ENCODE results near the gene TOMT. TPM values are rescaled to one million over a fixed set of nuclear protein-coding genes. Genes with fewer than 3 reads are reported as not detected.

Gene TOMT
- total and polyA plus RNA-seq, 2 experiments from 2014 or later, result not detected

DNA sequence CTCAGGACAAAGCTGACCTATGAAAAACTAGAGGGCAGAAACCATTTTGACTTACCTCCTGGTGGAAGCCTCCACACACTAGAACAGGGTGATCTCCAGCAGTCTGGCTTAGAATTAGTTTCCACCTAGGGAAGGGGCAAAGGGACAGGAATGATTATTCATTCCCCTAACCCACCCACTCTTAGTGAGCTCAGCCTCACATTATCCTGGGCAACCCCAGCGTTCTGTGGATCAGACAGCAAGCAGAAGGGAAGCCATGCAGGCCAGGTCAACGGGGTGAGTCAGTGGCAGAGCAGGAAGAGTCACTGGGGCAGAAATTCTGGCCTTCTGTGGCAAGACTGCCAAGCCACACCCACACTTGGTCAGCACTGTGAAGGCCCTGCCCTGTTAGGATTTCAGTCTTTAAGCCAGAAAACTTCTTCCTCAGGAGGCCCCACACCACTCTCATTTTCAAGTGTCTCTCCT is 35.9 kb upstream of the TOMT start:
- Mint-ChIP-seq H3K36me3 (ENCODE audit: low read depth) (peaks cover 12% of the 10 kb centered on the region), H3K27me3 (ENCODE audit: insufficient read depth, low read depth, poor library complexity) (peaks cover 5% of the 10 kb centered on the region), H3K27ac (peak overlapping the region; percentile 74; the same call in 1 of the 2 replicates), H3K4me3 (no peak overlapping the region), H3K4me1 (peaks cover 32% of the 10 kb centered on the region), H3K9me3 (no peaks in the 10 kb centered on the region)
- TF ChIP-seq NANOG (IDR thresholded peaks at IDR 0.05; ENCODE audit: borderline replicate concordance), result no peak
- TF ChIP-seq, protein P1, sequence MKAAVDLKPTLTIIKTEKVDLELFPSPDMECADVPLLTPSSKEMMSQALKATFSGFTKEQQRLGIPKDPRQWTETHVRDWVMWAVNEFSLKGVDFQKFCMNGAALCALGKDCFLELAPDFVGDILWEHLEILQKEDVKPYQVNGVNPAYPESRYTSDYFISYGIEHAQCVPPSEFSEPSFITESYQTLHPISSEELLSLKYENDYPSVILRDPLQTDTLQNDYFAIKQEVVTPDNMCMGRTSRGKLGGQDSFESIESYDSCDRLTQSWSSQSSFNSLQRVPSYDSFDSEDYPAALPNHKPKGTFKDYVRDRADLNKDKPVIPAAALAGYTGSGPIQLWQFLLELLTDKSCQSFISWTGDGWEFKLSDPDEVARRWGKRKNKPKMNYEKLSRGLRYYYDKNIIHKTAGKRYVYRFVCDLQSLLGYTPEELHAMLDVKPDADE (IDR thresholded peaks at IDR 0.05), result no peak
- TF ChIP-seq ZNF331 (CRISPR knock-in tag; IDR thresholded peaks at IDR 0.05; ENCODE audit: low read depth), result no peak
- no peak for TF ChIP-seq EZH2phosphoT487 (IDR thresholded peaks at IDR 0.05; ENCODE audit: unreplicated experiment)
- no peak for TF ChIP-seq STAT1 (IDR thresholded peaks at IDR 0.05; ENCODE audit: unreplicated experiment)
- TF ChIP-seq, protein P2, sequence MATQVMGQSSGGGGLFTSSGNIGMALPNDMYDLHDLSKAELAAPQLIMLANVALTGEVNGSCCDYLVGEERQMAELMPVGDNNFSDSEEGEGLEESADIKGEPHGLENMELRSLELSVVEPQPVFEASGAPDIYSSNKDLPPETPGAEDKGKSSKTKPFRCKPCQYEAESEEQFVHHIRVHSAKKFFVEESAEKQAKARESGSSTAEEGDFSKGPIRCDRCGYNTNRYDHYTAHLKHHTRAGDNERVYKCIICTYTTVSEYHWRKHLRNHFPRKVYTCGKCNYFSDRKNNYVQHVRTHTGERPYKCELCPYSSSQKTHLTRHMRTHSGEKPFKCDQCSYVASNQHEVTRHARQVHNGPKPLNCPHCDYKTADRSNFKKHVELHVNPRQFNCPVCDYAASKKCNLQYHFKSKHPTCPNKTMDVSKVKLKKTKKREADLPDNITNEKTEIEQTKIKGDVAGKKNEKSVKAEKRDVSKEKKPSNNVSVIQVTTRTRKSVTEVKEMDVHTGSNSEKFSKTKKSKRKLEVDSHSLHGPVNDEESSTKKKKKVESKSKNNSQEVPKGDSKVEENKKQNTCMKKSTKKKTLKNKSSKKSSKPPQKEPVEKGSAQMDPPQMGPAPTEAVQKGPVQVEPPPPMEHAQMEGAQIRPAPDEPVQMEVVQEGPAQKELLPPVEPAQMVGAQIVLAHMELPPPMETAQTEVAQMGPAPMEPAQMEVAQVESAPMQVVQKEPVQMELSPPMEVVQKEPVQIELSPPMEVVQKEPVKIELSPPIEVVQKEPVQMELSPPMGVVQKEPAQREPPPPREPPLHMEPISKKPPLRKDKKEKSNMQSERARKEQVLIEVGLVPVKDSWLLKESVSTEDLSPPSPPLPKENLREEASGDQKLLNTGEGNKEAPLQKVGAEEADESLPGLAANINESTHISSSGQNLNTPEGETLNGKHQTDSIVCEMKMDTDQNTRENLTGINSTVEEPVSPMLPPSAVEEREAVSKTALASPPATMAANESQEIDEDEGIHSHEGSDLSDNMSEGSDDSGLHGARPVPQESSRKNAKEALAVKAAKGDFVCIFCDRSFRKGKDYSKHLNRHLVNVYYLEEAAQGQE (IDR thresholded peaks at IDR 0.05; ENCODE audit: unreplicated experiment), result no peak
- TF ChIP-seq POLR2AphosphoS5 (IDR thresholded peaks at IDR 0.05; ENCODE audit: low read depth), result no peak
- TF ChIP-seq, protein P3, sequence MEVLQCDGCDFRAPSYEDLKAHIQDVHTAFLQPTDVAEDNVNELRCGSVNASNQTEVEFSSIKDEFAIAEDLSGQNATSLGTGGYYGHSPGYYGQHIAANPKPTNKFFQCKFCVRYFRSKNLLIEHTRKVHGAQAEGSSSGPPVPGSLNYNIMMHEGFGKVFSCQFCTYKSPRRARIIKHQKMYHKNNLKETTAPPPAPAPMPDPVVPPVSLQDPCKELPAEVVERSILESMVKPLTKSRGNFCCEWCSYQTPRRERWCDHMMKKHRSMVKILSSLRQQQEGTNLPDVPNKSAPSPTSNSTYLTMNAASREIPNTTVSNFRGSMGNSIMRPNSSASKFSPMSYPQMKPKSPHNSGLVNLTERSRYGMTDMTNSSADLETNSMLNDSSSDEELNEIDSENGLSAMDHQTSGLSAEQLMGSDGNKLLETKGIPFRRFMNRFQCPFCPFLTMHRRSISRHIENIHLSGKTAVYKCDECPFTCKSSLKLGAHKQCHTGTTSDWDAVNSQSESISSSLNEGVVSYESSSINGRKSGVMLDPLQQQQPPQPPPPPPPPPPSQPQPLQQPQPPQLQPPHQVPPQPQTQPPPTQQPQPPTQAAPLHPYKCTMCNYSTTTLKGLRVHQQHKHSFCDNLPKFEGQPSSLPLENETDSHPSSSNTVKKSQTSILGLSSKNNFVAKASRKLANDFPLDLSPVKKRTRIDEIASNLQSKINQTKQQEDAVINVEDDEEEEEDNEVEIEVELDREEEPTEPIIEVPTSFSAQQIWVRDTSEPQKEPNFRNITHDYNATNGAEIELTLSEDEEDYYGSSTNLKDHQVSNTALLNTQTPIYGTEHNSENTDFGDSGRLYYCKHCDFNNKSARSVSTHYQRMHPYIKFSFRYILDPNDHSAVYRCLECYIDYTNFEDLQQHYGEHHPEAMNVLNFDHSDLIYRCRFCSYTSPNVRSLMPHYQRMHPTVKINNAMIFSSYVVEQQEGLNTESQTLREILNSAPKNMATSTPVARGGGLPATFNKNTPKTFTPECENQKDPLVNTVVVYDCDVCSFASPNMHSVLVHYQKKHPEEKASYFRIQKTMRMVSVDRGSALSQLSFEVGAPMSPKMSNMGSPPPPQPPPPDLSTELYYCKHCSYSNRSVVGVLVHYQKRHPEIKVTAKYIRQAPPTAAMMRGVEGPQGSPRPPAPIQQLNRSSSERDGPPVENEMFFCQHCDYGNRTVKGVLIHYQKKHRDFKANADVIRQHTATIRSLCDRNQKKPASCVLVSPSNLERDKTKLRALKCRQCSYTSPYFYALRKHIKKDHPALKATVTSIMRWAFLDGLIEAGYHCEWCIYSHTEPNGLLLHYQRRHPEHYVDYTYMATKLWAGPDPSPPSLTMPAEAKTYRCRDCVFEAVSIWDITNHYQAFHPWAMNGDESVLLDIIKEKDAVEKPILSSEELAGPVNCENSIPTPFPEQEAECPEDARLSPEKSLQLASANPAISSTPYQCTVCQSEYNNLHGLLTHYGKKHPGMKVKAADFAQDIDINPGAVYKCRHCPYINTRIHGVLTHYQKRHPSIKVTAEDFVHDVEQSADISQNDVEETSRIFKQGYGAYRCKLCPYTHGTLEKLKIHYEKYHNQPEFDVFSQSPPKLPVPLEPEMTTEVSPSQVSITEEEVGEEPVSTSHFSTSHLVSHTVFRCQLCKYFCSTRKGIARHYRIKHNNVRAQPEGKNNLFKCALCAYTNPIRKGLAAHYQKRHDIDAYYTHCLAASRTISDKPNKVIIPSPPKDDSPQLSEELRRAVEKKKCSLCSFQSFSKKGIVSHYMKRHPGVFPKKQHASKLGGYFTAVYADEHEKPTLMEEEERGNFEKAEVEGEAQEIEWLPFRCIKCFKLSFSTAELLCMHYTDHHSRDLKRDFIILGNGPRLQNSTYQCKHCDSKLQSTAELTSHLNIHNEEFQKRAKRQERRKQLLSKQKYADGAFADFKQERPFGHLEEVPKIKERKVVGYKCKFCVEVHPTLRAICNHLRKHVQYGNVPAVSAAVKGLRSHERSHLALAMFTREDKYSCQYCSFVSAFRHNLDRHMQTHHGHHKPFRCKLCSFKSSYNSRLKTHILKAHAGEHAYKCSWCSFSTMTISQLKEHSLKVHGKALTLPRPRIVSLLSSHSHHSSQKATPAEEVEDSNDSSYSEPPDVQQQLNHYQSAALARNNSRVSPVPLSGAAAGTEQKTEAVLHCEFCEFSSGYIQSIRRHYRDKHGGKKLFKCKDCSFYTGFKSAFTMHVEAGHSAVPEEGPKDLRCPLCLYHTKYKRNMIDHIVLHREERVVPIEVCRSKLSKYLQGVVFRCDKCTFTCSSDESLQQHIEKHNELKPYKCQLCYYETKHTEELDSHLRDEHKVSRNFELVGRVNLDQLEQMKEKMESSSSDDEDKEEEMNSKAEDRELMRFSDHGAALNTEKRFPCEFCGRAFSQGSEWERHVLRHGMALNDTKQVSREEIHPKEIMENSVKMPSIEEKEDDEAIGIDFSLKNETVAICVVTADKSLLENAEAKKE (CRISPR knock-in tag; IDR thresholded peaks at IDR 0.05), result no peak
- TF ChIP-seq, protein P4, sequence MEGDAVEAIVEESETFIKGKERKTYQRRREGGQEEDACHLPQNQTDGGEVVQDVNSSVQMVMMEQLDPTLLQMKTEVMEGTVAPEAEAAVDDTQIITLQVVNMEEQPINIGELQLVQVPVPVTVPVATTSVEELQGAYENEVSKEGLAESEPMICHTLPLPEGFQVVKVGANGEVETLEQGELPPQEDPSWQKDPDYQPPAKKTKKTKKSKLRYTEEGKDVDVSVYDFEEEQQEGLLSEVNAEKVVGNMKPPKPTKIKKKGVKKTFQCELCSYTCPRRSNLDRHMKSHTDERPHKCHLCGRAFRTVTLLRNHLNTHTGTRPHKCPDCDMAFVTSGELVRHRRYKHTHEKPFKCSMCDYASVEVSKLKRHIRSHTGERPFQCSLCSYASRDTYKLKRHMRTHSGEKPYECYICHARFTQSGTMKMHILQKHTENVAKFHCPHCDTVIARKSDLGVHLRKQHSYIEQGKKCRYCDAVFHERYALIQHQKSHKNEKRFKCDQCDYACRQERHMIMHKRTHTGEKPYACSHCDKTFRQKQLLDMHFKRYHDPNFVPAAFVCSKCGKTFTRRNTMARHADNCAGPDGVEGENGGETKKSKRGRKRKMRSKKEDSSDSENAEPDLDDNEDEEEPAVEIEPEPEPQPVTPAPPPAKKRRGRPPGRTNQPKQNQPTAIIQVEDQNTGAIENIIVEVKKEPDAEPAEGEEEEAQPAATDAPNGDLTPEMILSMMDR (conservative IDR thresholded peaks at IDR 0.05; ENCODE audit: low read depth in 2 of 2), result no peak
- TF ChIP-seq CREB1 (CRISPR knock-in tag; IDR thresholded peaks at IDR 0.05; ENCODE audit: low read depth), result no peak
- no peak for TF ChIP-seq EZH2 (IDR thresholded peaks at IDR 0.05; ENCODE audit: low read depth, unreplicated experiment)
- TF ChIP-seq ZNF114 (CRISPR knock-in tag; IDR thresholded peaks at IDR 0.05), result no peak
- no peak for TF ChIP-seq JUNB (IDR thresholded peaks at IDR 0.05; ENCODE audit: unreplicated experiment)
- no peaks in the 10 kb centered on the region for H3K9me2 ChIP-seq (ENCODE audit: insufficient read depth)
- no peak overlapping the region for H3K4me2 ChIP-seq
- peak; percentile 74 for ATAC-seq
- peak; percentile 15 for DNase-seq (ENCODE audit: low spot score)
- H3K36me3 ChIP-seq (ENCODE audit: insufficient read depth), result no peaks in the 10 kb centered on the region; the same call in 1 of the 2 replicates
- H3F3A ChIP-seq (replicated peaks; ENCODE audit: low read depth), result no peaks in the 10 kb centered on the region
- no peaks in the 10 kb centered on the region for H3K27me3 ChIP-seq (ENCODE audit: insufficient read depth)
- peaks cover 83% of the 10 kb centered on the region for H3K79me2 ChIP-seq (replicated peaks; ENCODE audit: insufficient read depth)
- peaks cover 13% of the 10 kb centered on the region; the same call in 1 of the 2 replicates for H3K4me1 ChIP-seq (ENCODE audit: insufficient read depth)
- H4K20me1 ChIP-seq (replicated peaks; ENCODE audit: insufficient read depth), result peaks cover 33% of the 10 kb centered on the region
- H2AFZ ChIP-seq, result no peak overlapping the region
- H3K4me3 ChIP-seq, result no peak overlapping the region
- H3K27ac ChIP-seq (ENCODE audit: low read depth), result no peak overlapping the region

Measured in GM23338 (cell line).